ENCODE measurements around the gene XCL1.

DNA sequence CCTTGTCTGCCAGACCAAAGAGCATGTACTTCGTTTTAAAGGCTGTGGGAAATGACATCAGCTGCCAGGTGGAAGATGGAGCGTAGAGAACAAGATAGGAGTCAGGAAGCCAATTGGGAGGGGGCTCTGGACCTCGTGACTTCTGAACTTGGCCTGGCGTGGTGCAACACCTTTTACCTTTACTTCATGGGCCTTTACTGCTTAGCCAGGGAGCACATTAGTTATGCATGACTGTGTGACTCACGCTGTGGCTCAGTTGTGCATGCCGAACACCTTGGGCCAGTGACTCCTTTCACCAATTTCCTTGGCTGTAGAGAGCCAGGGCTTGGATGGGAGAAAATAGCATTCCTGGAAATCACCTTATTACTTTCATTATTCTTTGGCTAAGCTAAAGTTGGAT lies 7.2 kb downstream of the XCL1 start:
- TF ChIP-seq CTCF (IDR thresholded peaks at IDR 0.05; ENCODE audit: low read length) (no peak), EZH2 (optimal IDR thresholded peaks at IDR 0.05; ENCODE audit: low read depth, low read length) (no peak)

All from MM.1S (cell line).